Keratinocyte (primary cell): ENCODE data around the gene ENTR1.

Experiments
- EZH2 ChIP-seq: IDR thresholded peaks from one replicate; pipeline ENCODE4 v1.6.1; 2012; ENCODE audit warnings: inconsistent platforms, mild to moderate bottlenecking, low read length, moderate library complexity
- TF ChIP-seq, protein P1 (sequence below), 3 experiments: IDR thresholded peaks in 1 of 3; conservative IDR thresholded peaks in 1 of 3; optimal IDR thresholded peaks in 1 of 3; 2 replicates in 2 of 3; 3 replicates in 1 of 3; pipeline versions ENCODE3 to v1.5.1; 2011; ENCODE audit warnings: low read length in 3 of 3, mild to moderate bottlenecking in 3 of 3, moderate library complexity in 2 of 3, control low read depth in 1 of 3, inconsistent platforms in 1 of 3; ENCODE audit not compliant: insufficient read depth in 2 of 3; ENCODE audit errors: extremely low read depth in 1 of 3

DNA sequence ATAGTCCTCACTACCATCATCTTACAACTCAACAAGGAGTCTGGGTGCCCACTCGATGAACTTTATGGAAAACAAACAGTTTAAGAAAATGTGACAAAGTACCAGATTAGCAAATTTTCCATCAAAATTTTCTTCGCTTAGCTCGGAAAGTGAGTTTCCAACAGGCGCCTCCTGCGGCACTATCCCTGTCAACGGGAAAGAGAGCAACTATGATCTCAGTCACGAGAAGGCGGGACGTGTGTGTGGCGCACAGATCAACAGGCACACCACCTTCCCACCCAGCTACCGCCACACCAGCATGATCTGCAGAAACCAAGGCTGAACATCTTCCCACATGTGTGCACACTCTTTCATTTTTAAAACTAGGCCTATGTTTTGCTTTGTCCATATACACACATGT lies 42.9 kb upstream of the ENTR1 start:
- TF ChIP-seq, protein P1, sequence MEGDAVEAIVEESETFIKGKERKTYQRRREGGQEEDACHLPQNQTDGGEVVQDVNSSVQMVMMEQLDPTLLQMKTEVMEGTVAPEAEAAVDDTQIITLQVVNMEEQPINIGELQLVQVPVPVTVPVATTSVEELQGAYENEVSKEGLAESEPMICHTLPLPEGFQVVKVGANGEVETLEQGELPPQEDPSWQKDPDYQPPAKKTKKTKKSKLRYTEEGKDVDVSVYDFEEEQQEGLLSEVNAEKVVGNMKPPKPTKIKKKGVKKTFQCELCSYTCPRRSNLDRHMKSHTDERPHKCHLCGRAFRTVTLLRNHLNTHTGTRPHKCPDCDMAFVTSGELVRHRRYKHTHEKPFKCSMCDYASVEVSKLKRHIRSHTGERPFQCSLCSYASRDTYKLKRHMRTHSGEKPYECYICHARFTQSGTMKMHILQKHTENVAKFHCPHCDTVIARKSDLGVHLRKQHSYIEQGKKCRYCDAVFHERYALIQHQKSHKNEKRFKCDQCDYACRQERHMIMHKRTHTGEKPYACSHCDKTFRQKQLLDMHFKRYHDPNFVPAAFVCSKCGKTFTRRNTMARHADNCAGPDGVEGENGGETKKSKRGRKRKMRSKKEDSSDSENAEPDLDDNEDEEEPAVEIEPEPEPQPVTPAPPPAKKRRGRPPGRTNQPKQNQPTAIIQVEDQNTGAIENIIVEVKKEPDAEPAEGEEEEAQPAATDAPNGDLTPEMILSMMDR (optimal IDR thresholded peaks at IDR 0.05 in 1 of 3, IDR thresholded peaks at IDR 0.05 in 1 of 3, conservative IDR thresholded peaks at IDR 0.05 in 1 of 3; ENCODE audit: extremely low read depth in 1 of 3, insufficient read depth in 2 of 3, low read length in 3 of 3) = no peak
- TF ChIP-seq EZH2 = no peak
